GM18507 (cell line): ENCODE results near the gene PDGFA.

Source experiments
- DNase-seq: peaks from one replicate; pipeline ENCODE4 v3.0.0; 2011; ENCODE audit warnings: low read depth; ENCODE audit not compliant: insufficient read length; ENCODE audit errors: extremely low spot score
- FAIRE-seq: peaks from 2 replicates; lab custom pipeline; 2011; peaks lifted over from hg19 to GRCh38; lab: Jason Lieb, UNC

The PDGFA gene

GRCh38 chr7:454356-455109 lies 65.1 kb downstream of the PDGFA start:
- no peak for DNase-seq
- FAIRE-seq = no peak

- DNase-seq (no peak), FAIRE-seq (no peak)
These were observed 65.9 kb downstream of the PDGFA start for GRCh38 chr7:453597-454306.

GRCh38 chr7:452791-453455 lies 66.7 kb downstream of the PDGFA start:
- FAIRE-seq (no peak), DNase-seq (no peak)

- DNase-seq (no peak), FAIRE-seq (no peak)
These were observed 67.4 kb downstream of the PDGFA start for GRCh38 chr7:452226-452751.

GRCh38 chr7:451255-452225 lies 68.1 kb downstream of the PDGFA start:
- no peak for FAIRE-seq
- no peak for DNase-seq

GRCh38 chr7:450741-451140 lies 68.9 kb downstream of the PDGFA start:
- no peak for FAIRE-seq

GRCh38 chr7:450036-450435 lies 69.6 kb downstream of the PDGFA start:
- DNase-seq (no peak), FAIRE-seq (no peak)

More at GRCh38 chr7:450741-451140, 68.9 kb downstream of the PDGFA start:
- no peak for DNase-seq

GRCh38 chr7:449324-450019 lies 70.2 kb downstream of the PDGFA start:
- no peak for FAIRE-seq
- DNase-seq = no peak

- FAIRE-seq (no peak), DNase-seq (no peak)
These were observed 72.1 kb downstream of the PDGFA start for GRCh38 chr7:447523-447922.
